Fibroblast of skin of right quadriceps (primary cell): Measurements from ENCODE around the gene SLF2.
"Not testable (repeated sequence)": the region's sequence is repeated elsewhere in the genome, so short reads cannot be mapped to it uniquely, and the experiment has no call there.

Experiments used
- DNase-seq: peaks from one replicate; pipeline ENCODE4 v3.0.0-alpha.2; 2013

SLF2 gene

GRCh38 chr10:100878291-100878910 lies 34.4 kb upstream of the SLF2 start:
- peak; percentile 78 for DNase-seq

DNA sequence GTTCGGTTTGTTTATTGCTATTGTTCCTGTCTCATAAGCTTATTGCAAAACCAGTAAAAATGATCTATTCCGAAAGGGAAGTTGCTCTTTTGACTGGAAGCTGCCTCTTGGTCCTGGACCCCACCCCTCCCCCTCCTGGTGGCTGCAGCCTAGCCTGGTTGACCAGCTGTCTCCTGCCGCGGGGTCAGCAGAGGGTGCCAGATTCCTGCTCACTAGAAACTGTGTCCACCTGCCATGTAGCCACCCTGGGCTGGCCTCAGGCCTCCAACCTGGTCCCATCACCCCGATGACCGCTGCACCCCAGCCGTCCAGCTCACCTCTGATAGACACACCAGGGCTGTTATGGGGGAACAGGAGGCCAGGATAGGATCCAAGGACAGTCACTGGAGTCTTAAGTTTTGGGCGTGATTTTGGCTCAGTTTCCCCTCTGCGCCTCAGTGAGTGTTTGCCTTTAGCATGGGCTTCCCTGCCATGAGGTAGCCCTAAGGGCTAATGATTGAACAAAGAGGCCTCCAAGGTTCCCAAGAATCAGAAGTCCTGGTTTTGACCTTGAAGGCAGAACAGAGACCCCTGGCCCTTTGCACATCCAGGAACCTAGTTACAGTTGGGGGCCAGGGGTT lies 32.9 kb upstream of the SLF2 start:
- DNase-seq: no peak

DNA sequence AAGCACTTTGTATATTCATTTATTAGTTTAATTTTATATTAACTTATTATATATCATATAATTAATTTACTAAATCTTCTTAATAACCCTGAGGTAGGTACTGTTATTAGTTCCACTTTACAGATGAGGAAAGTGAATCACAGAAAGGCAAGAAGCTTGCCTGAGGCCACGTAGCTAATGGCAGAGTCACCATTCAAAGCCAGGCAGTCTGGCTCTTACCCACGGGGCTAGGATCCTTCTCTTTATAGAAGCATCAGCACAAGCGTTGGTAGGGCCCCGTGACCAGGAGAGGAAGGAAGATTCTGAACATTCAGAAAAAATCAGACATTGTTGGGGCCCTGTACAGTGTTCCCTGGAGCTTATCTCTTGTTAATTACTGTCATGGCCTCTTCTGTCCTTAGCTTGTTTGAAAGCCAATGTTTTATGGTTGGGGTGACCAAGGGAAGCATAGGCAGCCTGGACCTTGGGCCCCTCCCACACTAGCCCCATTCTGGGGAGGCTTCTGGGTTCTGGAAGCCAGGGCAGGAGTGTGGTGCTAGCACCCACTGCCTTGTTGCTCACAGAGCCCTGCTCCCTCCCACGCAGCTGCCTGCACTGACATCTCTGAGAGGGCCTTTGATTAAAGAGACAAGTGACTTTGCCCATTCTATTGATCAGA lies 31.1 kb upstream of the SLF2 start:
- DNase-seq: no peak

DNA sequence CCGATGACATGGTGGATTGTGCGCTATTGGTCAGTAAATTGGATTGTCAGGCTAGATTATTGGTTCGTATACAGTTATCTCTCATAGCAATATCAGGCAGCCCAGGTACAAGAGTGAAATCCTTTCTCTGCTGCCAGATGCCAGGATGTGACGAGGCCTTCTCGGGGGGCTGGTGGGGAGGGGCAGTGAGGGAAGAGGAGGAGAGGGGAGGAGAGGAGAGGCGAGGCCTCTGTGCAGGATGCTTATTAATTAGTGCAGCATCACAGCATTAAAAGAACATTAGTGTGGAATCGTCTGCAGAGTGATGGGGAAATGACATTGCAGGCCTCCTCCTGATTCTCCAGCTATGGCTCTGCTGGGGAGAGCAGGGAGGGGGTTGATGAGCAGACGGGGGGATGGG lies 30.5 kb upstream of the SLF2 start:
- no peak for DNase-seq

- DNase-seq: peak; percentile 70
Measured at GRCh38 chr10:100882671-100883311, 30.0 kb upstream of the SLF2 start.

DNA sequence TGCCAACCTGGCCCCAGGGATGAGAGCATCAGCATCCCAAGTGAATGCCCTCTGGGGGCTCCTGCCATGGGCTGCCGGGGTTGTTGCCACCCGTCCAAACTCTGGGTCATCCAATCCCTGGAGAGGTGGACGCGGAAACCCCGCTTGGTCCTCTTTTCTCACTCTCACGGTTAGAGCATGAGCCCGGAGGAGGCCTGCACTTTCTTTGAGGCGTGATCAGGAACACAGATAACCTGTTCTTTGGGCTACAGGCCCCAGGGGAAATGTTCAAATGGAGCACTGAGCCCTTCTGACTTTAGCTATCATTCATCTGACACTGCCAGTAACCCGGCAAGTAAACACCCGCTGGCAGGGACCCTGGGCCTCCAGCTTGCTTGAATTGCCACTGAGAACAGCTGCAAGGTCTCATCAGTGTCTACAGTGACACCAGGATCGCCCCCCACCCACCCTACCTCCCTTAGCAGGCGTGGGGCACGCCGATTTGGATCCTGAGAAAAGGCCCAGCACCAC lies 29.4 kb upstream of the SLF2 start:
- no peak for DNase-seq

DNA sequence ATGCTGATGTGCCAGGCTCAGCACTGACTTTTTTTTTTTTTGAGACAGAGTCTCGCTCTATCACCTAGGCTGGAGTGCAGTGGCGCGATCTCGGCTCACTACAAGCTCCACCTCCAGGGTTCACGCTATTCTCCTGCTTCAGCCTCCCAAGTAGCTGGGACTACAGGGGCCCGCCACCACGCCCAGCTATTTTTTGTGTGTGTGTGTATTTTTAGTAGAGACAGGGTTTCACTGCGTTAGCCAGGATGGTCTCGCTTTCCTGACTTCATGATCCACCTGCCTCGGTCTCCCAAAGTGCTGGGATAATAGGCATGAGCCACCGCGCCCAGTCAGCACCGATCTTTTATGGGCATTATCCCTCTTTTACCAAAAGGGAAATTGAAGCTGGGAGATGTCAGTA lies 27.2 kb upstream of the SLF2 start:
- DNase-seq: not testable (repeated sequence)

GRCh38 chr10:100886091-100886490 lies 26.7 kb upstream of the SLF2 start:
- DNase-seq: no peak

- no peak for DNase-seq
Measured at GRCh38 chr10:100886521-100886920, 26.2 kb upstream of the SLF2 start.

DNA sequence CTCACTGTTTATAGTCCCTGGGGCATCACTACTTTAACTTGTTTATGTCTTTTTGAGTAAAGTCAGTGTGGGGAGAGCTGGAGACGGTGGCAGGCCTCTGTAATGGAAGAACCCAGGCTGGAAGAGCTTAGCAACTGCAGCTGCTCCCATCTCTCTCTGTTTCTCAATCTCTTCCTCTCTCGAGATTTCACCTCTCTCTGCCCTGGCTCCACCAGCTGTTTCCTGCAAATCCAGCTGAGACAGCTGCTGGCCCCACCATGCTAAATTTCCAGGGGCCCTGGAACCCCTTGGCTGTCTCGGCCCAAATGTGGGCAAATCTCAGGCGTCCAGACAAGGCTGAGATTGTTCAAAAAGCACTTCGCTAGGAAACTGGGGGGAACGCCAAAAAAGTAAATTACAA lies 25.8 kb upstream of the SLF2 start:
- DNase-seq: no peak

DNA sequence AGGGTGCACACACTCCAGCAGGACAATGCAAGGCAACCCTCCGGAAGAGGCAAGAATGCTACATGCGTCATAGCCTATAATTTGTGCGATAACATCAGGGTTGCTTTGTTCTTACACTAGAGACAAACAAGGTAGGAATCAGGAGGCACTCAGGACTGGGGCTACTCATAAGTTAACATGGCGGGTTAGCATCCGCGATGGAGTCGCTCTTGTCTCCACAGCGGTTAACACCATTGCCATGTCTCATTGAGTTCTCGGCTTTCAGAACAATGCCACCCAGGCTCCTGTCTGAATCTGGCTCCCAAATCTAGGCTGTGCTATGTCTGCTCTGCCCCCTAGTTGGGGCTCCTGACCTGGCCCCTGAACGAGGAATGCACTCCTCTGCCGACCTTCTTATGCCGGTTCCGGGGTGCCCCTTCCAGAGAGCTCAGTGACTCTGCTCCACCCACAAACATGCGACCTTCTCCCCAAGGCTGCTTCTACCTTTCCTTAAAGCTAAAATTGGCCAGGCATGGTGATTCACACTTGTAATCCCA lies 24.9 kb upstream of the SLF2 start:
- no peak for DNase-seq

DNA sequence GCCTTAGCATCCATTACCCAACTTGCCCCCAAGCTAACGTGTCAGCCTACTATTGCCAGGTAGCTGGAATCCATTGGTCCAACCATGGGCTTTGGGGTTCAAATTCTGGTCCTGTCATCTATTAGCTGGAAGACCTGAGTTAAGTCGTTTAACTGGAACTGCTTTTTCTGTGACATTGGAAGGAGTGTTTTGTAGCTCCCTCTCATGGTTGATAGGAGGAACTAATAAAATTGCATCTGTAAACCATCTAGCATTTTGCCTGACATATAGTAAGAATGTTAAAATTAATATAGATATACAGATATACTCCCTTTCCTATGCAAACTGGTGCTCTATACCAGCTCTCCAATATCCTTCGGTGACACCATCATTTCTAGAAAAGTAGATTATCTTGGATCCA lies 23.8 kb upstream of the SLF2 start:
- no peak for DNase-seq

DNA sequence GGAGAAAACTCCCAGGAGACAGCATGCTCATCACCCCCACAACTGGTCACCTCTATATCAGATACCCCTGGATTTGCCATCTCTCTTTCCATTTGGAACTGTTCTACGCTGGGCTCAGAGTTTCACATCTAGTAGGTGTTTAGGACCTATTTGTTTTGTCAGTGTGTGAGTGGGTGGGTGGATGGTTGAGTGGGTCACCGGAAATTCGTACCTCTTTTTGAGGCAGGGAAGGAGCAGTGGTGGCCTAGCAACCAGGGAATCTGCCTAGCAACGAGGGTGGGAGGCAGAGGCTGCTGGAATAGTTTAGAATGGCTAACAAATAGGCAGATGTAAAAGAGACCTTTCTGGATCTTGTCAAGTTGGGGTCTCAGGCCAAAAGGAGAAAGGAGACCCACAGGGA lies 23.2 kb upstream of the SLF2 start:
- DNase-seq: no peak

GRCh38 chr10:100890141-100890672 lies 22.6 kb upstream of the SLF2 start:
- no peak for DNase-seq

DNA sequence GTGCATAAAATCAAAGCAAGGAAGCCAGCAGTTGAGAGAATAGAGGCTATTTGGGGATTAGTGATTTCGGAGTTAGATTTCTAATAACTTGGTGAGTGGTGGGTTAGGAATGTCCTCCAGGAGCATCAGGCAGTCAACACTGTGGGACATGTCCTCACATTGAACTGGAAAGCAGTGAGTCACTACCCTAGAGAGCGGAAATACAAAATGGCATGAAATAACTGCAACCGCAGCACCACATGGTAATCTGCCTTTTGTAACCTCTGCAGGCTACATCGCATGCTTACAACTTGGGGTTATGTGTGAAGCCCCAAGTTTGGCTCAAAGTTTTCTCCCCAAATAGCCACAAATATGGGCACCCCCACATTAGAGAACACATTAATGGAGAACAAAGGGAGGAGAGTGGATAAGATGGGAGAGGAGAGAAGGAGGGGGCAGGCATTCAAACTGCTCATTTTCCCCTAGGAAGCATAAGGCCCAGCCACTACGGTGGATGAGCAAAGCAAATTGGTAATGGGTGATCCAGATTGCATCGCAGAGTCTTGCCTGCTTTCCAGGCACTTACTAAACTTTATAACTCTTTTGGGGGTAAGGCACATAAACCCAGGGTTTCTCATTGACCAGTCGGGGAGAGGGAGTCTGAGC lies 22.0 kb upstream of the SLF2 start:
- peak; percentile 99 for DNase-seq

DNA sequence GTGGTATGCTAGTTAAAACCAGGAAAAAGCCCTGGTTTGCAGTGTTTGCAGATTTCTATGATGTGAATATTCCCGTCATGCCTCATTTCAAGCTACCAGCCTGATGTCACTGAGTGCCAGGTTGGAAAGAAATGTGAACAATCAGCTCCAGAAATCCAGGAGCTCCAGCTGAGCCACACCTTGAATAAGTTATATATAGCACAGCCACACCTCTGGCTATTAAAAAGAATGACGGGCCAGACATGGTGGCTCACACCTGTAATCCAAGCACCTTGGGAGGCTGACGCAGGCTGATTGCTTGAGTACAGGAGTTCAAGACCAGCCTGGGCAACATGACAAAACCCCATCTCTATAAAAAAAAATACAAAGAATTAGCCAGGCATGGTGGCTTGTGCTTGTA lies 18.7 kb upstream of the SLF2 start:
- no peak for DNase-seq

GRCh38 chr10:100894589-100895294 lies 18.0 kb upstream of the SLF2 start:
- no peak for DNase-seq

DNA sequence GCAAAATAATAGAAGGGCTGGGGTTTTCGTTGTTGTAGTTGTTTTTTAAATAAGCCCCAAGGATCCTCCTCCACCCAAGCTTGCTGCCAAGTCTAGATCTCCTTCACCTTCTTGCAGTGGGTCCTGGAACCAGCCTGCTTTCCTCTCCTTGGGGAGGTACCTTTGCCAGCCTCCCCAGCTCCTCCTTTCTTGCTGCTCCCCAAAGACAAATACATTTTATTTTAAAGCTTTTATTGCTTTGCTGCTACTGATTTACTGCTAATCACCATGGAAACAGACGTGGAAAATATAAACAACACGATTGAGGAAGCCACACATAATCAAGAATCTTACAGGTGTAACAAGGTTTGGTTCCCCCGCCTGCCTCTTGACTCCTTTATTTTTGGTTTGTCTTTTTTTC lies 17.4 kb upstream of the SLF2 start:
- DNase-seq: no peak

GRCh38 chr10:100895896-100896295 lies 16.9 kb upstream of the SLF2 start:
- no peak for DNase-seq

DNA sequence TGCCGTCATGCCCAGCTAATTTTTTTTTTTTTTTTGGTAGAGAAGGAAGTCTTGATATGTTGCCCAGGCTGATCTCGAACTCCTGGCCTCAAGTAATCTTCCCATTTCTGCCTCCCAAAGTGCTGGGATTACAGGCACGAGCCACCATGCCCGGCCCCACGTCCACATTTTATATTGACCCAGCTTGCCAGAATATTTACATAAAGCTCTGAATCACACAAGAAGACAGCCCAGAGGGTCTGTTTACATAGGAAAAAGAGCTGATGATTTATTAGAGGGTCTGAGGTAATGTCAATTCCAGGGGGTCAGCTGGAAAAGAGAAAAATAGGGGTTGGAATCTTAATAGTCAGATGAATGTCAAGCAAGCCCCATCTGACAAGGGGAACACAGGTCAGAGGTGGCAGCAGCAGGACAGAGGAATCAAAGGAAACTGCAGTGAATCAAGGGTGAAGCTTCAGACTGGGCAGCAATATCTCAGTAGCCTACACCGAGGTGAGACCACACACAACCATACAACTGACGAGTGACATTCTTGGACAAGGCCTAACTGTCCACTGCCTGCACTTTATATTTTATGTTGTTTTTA lies 15.8 kb upstream of the SLF2 start:
- no peak for DNase-seq

DNA sequence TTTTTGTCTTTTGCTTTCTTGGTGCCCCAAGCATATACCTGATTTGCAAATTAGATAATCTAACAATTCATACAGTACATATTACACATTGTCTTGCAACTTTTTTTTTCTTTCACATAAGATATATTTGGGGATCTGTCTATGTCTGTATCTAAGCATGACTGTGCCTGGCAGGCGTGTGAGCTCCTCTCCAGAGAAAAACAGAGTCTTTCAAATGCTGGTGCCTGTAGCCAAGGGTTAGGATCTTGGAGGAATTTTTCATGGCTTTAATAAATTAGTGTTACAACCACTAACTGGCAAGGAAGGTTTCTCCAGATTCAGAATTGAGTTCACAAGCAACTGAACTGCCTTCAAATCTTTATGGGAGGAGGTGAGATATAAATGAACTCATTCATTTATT lies 14.8 kb upstream of the SLF2 start:
- no peak for DNase-seq

DNA sequence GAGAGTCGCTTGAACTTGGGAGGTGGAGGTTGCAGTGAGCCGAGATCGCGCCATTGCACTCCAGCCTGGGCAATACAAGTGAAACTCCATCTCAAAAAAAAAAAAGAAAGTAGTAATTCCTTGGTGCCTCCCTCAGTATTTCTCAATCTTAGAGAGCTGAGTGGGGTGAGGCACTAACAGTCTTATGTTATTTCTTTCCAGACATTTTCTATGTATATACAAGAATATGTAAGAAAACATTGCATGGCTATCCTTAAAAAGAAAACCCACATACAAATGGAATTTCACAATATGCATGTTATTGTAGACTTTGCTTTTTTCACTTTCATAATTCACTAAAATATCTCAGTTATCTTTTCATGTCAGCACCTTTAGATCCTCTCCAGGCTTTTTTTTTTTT lies 13.6 kb upstream of the SLF2 start:
- DNase-seq: no peak
